Spleen (tissue), 11 donors: ENCODE data around the gene ABCG1. TPM values are rescaled to one million over a fixed set of nuclear protein-coding genes. Genes with fewer than 3 reads are reported as not detected.

Experiments used
- DNase-seq: peaks from one replicate; pipeline ENCODE4 v3.0.0-alpha.2; 2020
- H3K27ac ChIP-seq, 8 donors: fragments of 200-600 bp; sonication (generic) in 7 of 8; 1 replicate in 4 of 8; 2 replicates in 4 of 8; pipeline versions ENCODE4 v1.5.0 to v1.8.0; 2016 to 2021; ENCODE audit warnings: inconsistent platforms in 4 of 8, mild to moderate bottlenecking in 4 of 8, moderate library complexity in 1 of 8
- H3K27me3 ChIP-seq, 7 donors: fragments of 200-600 bp; sonication (generic) in 6 of 7; replicated peaks in 1 of 7; 1 replicate in 4 of 7; 2 replicates in 3 of 7; pipeline versions ENCODE4 v1.5.0 to v1.8.0; 2016 to 2021; ENCODE audit warnings: inconsistent platforms in 3 of 7, mild to moderate bottlenecking in 1 of 7
- H3K36me3 ChIP-seq, 6 donors: fragments of 200-600 bp; sonication (generic) in 5 of 6; 1 replicate in 4 of 6; 2 replicates in 2 of 6; pipeline versions ENCODE4 v1.5.0 to v1.8.0; 2016 to 2021; ENCODE audit warnings: inconsistent platforms in 2 of 6
- H3K4me1 ChIP-seq, 6 donors: fragments of 200-600 bp; sonication (generic) in 5 of 6; 1 replicate in 3 of 6; 2 replicates in 3 of 6; pipeline versions ENCODE4 v1.5.0 to v1.8.0; 2016 to 2021; ENCODE audit warnings: inconsistent platforms in 3 of 6
- H3K4me3 ChIP-seq, 8 donors: fragments of 200-600 bp; sonication (generic) in 7 of 8; 1 replicate in 4 of 8; 2 replicates in 4 of 8; pipeline versions ENCODE4 v1.5.0 to v1.8.0; 2016 to 2021; ENCODE audit warnings: inconsistent platforms in 4 of 8, mild to moderate bottlenecking in 4 of 8, moderate library complexity in 2 of 8
- H3K9me3 ChIP-seq, 8 donors: fragments of 200-600 bp; sonication (generic) in 7 of 8; 1 replicate in 4 of 8; 2 replicates in 4 of 8; pipeline versions ENCODE4 v1.5.0 to v1.8.0; 2016 to 2021; ENCODE audit warnings: inconsistent platforms in 4 of 8
- CTCF ChIP-seq, 11 experiments: fragments of 200-600 bp in 7 of 11; fragments of 450-650 bp in 4 of 11; sonication (generic) in 4 of 11; IDR thresholded peaks in 8 of 11; conservative IDR thresholded peaks in 3 of 11; 1 replicate in 7 of 11; 2 replicates in 4 of 11; pipeline versions ENCODE4 v1.4.0 to v1.8.0; 2016 to 2021; ENCODE audit warnings: antibody characterized with exemption in 11 of 11, inconsistent platforms in 4 of 11, mild to moderate bottlenecking in 1 of 11
- POLR2A ChIP-seq, 3 donors: fragments of 450-650 bp; IDR thresholded peaks; one replicate each; pipeline ENCODE4 v1.5.1; 2017; ENCODE audit warnings: antibody characterized with exemption in 3 of 3, mild to moderate bottlenecking in 1 of 3
- POLR2AphosphoS5 ChIP-seq, 3 donors: sonication (generic); formaldehyde crosslinking; IDR thresholded peaks; one replicate each; pipeline ENCODE4 v1.5.1; 2017; ENCODE audit warnings: antibody characterized with exemption in 3 of 3
- WGBS, 5 donors: extraction: QIAGEN DNeasy Blood & Tissue Kit in 3 of 5; methylation state at CpG; one replicate each; pipeline versions ENCODE4 v1.1.5 to v1.1.7; 2013 to 2018; 5-methylcytosine and 5-hydroxymethylcytosine counted together
- intact Hi-C: fragments of 100-400 bp; cut with DNase I; formaldehyde crosslinking; loops from one replicate; pipeline ENCODE4 v1.15.0; 2023; ENCODE audit warnings: low total_unique reads
- polyA plus RNA-seq, 3 donors: library from polyadenylated mRNA; stranded (reverse); fragments of 200-250 nt; gene quantifications; one replicate each; pipeline ENCODE4 v1.2.1, GENCODE V29; 2013
- total RNA-seq, 7 donors: library from RNA; depleted of rRNA in 3 of 7; stranded (reverse); fragments of >200 nt in 3 of 7; fragmentation: NEBNext Ultra II Directional in 4 of 7; extraction: Animal tissue kit (Norgen Biotek cat#: 25700) in 4 of 7; gene quantifications; one replicate each; pipeline versions ENCODE4 v1.1.0 to v1.2.1, GENCODE V29; 2016 to 2021
- donor health status: healthy with polysubstance abuse.
- donor health status: DM: no; HTN: no; CAD: no; lungs with moderate emphysema.
- donor health status: DM: no; HTN: no; CAD: no.
- donor health status: Bipolar disorder and iron deficiency.
- donor health status: healthy.
- donor health status: DM: no; HTN: no; CAD: no.
- donor health status: DM: yes; HTN: yes; CAD: no.

Gene ABCG1
- total and polyA plus RNA-seq, 10 donors, result 14.6 to 143 (median 96.7) TPM

DNA sequence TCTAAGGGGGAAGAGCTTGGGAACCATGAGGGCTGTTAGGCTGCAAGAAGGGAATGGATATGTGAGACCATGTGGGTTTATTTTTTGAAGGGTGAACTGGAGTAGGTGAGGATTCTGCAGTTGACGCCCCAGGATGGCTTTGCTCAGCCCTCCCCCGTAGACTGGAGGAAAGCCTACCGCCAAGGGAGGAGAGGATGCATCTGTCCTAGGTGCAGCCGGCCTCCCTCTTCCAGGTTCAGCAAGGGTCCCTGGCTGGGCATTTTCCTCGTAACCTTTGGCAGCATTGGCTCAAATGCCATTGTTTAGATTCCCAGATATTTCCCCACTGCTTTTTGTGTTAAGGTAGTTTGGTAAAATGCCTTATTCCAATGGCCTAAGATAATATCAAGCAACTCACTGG, 79.7 kb downstream of the ABCG1 start:
- 72 to 89% (median 79%) methylated on average over 5 of the region's 5 CpGs for WGBS, 5 donors
- TF ChIP-seq POLR2A (IDR thresholded peaks at IDR 0.05) (no peak), POLR2AphosphoS5 (IDR thresholded peaks at IDR 0.05) (peak in 2 of 3 donors; percentile 53 to 55), CTCF (IDR thresholded peaks at IDR 0.05 in 8 of 11, conservative IDR thresholded peaks at IDR 0.05 in 3 of 11) (no peak)
- H3K27me3 ChIP-seq, result peaks cover 0 to 5% (median 0%) of the 10 kb centered on the region in 7 donors
- no peak for DNase-seq
- intact Hi-C loops, result no loop called here
- no peak overlapping the region for H3K4me3 ChIP-seq
- no peaks in the 10 kb centered on the region for H3K9me3 ChIP-seq
- peaks cover 0 to 49% (median 24%) of the 10 kb centered on the region in 6 donors for H3K4me1 ChIP-seq
- peaks cover 0 to 52% (median 30%) of the 10 kb centered on the region in 6 donors for H3K36me3 ChIP-seq
- peak overlapping the region in 5 of 8 donors; percentile 9 to 84 (median 59) for H3K27ac ChIP-seq

- Histone ChIP-seq H3K4me1 (peaks cover 0 to 49% (median 24%) of the 10 kb centered on the region in 6 donors), H3K27me3 (peaks cover 0 to under 1% (median 0%) of the 10 kb centered on the region in 7 donors), H3K4me3 (no peak overlapping the region), H3K9me3 (no peaks in the 10 kb centered on the region), H3K27ac (peak overlapping the region in 5 of 8 donors; percentile 24 to 84 (median 59)), H3K36me3 (peaks cover 0 to 44% (median 24%) of the 10 kb centered on the region in 6 donors)
- no peak for TF ChIP-seq CTCF (IDR thresholded peaks at IDR 0.05 in 8 of 11, conservative IDR thresholded peaks at IDR 0.05 in 3 of 11)
- peak in 2 of 3 donors; percentile 59 to 76 for TF ChIP-seq POLR2AphosphoS5 (IDR thresholded peaks at IDR 0.05)
- intact Hi-C loops, result no loop called here
- 71 to 84% (median 75%) methylated on average over 12 to 20 of the region's 20 CpGs for WGBS, 5 donors
- DNase-seq, result peak; percentile 69
These were observed 80.5 kb downstream of the ABCG1 start for GRCh38 chr21:42299324-42300044.

- 65 to 88% (median 83%) methylated on average over 7 of the region's 7 CpGs for WGBS, 5 donors
- peaks cover 0 to 38% (median 21%) of the 10 kb centered on the region in 6 donors for H3K36me3 ChIP-seq
- peaks cover 0 to 7% (median 0%) of the 10 kb centered on the region in 7 donors for H3K27me3 ChIP-seq
- intact Hi-C loops, result no loop called here
- H3K4me3 ChIP-seq, result no peak overlapping the region
- peaks cover 0 to 49% (median 24%) of the 10 kb centered on the region in 6 donors for H3K4me1 ChIP-seq
- TF ChIP-seq CTCF (IDR thresholded peaks at IDR 0.05 in 8 of 11, conservative IDR thresholded peaks at IDR 0.05 in 3 of 11), result no peak
- peak in 2 of 3 donors; percentile 23 to 40 for TF ChIP-seq POLR2AphosphoS5 (IDR thresholded peaks at IDR 0.05)
- no peak for TF ChIP-seq POLR2A (IDR thresholded peaks at IDR 0.05)
- no peak for DNase-seq
- H3K9me3 ChIP-seq, result no peaks in the 10 kb centered on the region
- H3K27ac ChIP-seq, result peak overlapping the region in 5 of 8 donors; percentile 76 to 84 (median 80)
These were observed 81.2 kb downstream of the ABCG1 start for GRCh38 chr21:42300045-42300583.

DNA sequence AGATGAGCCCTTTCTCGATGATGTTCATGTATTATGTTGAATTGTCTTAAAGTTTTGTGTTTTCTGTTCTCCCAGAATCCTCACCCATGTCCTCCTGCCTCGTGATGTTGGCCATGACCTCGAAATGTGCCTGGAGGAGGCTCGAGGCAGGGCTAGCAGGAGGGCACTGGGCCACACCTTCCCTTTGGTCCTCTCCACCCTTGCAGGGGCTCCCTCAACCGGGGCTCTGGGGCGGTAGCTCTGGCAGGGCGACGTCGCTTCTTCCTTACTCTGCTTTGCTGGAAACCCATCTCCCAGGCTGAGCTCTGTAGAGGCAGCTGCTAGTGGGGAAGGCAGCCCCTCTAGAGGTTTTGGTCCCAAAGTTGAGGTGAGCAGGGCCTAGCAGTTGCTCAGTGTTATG, 82.0 kb downstream of the ABCG1 start:
- TF ChIP-seq CTCF (IDR thresholded peaks at IDR 0.05 in 8 of 11, conservative IDR thresholded peaks at IDR 0.05 in 3 of 11) (no peak), POLR2AphosphoS5 (IDR thresholded peaks at IDR 0.05) (no peak)
- Histone ChIP-seq H3K27ac (peak overlapping the region; percentile 55 to 84 (median 78)), H3K4me3 (no peak overlapping the region), H3K4me1 (peaks cover 0 to 49% (median 24%) of the 10 kb centered on the region in 6 donors), H3K36me3 (peaks cover 0 to 29% (median 16%) of the 10 kb centered on the region in 6 donors), H3K27me3 (peaks cover 0 to 14% (median 0%) of the 10 kb centered on the region in 7 donors), H3K9me3 (no peaks in the 10 kb centered on the region)
- 79 to 92% (median 84%) methylated on average over 7 to 9 of the region's 9 CpGs for WGBS, 5 donors
- peak; percentile 71 for DNase-seq
- intact Hi-C loops, result no loop called here
